GM13977 (cell line): Measurements from ENCODE around the gene ECD.

Experiments
- DNase-seq: peaks from one replicate; pipeline ENCODE4 v3.0.0; 2012; ENCODE audit warnings: low spot score
- CTCF ChIP-seq: IDR thresholded peaks from 2 replicates; pipeline ENCODE4 v1.5.1; 2012; ENCODE audit warnings: mild to moderate bottlenecking, control low read depth; ENCODE audit not compliant: insufficient read depth; ENCODE audit errors: extremely low read depth, missing control alignments
- in situ Hi-C: fragments of 300-500 bp; cut with MboI; formaldehyde crosslinking; loops from one replicate; pipeline ENCODE4 v1.12.0; 2022; ENCODE audit warnings: low sequenced_read_pairs, low pct_unique_long_range_greater_than_20kb, mixed read lengths, inconsistent platforms; ENCODE audit not compliant: unreplicated experiment

The ECD gene

DNA sequence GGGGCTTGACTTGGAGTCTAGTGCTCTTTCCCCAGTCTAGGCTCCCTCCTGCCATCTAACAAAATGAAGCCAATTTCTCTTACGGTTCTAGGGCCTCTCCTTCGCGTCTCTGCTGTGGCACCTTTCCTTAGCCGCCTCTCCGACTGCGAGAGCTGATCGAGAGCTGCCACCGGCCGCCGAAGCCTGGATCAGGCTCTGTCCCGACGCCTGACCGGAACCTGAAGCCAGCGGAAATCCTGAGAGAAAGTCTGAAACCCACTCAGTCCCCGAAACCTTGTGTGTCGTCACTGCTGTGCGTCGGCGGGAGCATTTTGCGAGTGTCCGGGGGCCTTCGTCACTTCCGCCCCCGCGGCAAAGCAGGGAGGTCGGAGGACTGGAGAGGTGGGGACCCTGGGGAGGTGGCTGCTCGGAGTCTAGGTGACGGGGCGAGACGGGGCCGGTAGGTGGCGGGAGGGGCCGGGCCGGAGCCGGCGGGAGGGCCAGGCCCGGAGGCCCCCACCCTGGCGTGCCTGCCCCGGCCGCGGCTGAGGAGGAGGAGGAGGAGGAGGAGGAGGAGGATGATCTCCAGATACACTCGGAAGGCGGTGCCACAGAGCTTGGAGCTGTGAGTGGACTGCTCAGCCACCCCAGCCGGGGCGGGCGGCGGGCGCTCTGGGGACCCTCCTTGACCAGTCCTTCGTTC lies at the start of gene ECD, which contains the start of gene FAM149B1:
TSS of gene ECD (minus strand) at position 226 of the 682 bp plus-strand sequence. CDS start 4,071 bp downstream, outside the sequence.
TSS of gene FAM149B1 (plus strand) at position 337 of the 682 bp plus-strand sequence. CDS start at position 558, 221 bp downstream.
- in situ Hi-C loops: no loop called here
- TF ChIP-seq CTCF: peak; percentile 24
- DNase-seq: peak; percentile 92

GRCh38 chr10:73215749-73216148 lies 47.9 kb upstream of the ECD start:
- in situ Hi-C loops: no loop called here
- no peak for DNase-seq
- no peak for TF ChIP-seq CTCF

GRCh38 chr10:73211106-73211811 lies 43.5 kb upstream of the ECD start:
- no peak for DNase-seq
- in situ Hi-C loops: no loop called here
- no peak for TF ChIP-seq CTCF

DNA sequence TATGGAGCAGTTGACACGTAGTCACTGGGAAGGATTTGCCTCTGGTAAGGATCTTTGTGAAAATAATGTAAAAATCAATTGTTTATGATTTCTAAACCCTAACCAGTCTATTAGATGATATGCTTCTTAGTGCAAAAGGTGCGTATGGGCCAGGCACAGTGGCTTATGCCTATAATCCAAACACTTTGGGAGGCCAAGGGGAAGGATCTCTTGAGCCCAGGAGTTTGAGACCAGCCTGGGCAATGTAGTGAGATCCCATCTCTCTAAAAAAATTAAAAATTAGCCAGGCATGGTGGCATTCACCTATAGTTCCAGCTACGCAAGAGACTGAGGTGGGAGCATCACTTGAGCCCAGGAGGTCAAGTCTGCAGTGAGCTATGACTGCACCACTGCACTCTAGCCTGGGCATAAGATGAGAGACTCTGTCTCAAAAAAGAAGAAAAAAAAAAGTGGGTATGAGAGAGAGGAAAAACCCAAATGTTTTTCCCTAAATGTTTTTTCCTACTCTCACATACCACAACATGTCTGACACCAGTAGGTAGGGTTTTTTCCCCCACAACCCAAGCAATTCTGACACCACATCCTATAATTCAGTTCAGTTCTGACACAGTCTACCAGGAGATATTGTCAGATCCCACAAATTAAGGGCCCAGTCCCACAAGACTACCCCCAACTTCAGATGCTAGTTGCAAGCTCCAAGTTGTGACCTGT lies 42.7 kb upstream of the ECD start:
- DNase-seq: no peak
- in situ Hi-C loops: no loop called here
- TF ChIP-seq CTCF: no peak

DNA sequence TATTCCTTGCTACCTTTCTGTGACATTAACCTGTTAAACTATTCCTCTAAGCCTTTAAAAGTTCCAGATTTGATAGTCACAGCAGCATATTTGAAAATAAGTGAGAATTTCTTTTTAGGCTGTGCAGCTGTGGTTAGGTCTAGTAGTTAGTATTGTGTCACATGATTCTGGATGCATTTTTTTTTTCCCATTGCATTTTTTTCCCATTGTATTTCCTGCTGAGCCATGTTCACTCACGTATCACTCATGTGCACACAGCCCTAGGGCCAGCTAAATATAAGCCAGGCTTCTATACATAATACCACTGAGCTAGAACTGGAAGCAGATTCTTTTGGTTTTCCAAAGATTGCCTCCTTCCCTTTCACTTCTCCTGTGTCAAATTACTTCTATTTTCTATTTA lies 41.9 kb upstream of the ECD start:
- no peak for DNase-seq
- no peak for TF ChIP-seq CTCF
- in situ Hi-C loops: no loop called here

DNA sequence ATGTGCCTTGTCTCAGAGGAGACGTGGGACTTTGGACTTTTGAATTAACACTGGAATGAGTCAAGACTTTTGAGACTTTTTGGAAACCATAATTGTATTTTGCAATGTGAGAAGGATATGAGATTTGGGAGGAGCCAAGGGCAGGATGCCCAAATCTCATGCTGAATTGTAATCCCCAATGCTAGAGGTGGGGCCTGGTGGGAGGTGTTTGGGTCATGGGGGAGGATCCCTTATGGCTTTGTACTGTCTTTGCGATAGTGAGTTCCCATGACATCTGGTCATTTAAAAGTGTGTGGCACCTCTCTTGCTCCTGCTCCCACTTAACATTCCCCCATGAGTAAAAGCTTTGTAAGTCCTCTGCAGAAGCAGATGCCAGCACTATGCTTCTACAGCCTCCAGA lies 40.1 kb upstream of the ECD start:
- TF ChIP-seq CTCF: no peak
- in situ Hi-C loops: no loop called here
- no peak for DNase-seq
